Gastrocnemius medialis (tissue), 4 donors: ENCODE data around the gene DRC3.

Experiments used
- CTCF ChIP-seq, 5 experiments: fragments of 450-650 bp in 3 of 5; fragments of 200-600 bp in 2 of 5; sonication (generic) in 2 of 5; IDR thresholded peaks in 4 of 5; conservative IDR thresholded peaks in 1 of 5; 1 replicate in 4 of 5; 2 replicates in 1 of 5; pipeline ENCODE4 v1.5.1; 2016 to 2019; ENCODE audit warnings: antibody characterized with exemption in 5 of 5, mild to moderate bottlenecking in 3 of 5, moderate library complexity in 3 of 5
- POLR2A ChIP-seq, 2 donors: fragments of 450-650 bp; IDR thresholded peaks; one replicate each; pipeline ENCODE4 v1.6.1; 2017; ENCODE audit warnings: antibody characterized with exemption in 2 of 2, mild to moderate bottlenecking in 2 of 2, moderate library complexity in 2 of 2

- no peak for TF ChIP-seq CTCF (IDR thresholded peaks at IDR 0.05 in 4 of 5, conservative IDR thresholded peaks at IDR 0.05 in 1 of 5)
- TF ChIP-seq POLR2A (IDR thresholded peaks at IDR 0.05) = no peak
These were observed 28.4 kb upstream of the DRC3 start for GRCh38 chr17:17944242-17944641.
